HepG2 (cell line): ENCODE measurements around the gene ITPR1. TPM values are rescaled to one million over a fixed set of nuclear protein-coding genes. Genes with fewer than 3 reads are reported as not detected.

Source experiments
- ATAC-seq: fragments of 200-7000 bp; cut with Tn5 transposase; 3 replicates; pipeline ENCODE4 v1.9.1; 2020; ENCODE audit warnings: mild to moderate bottlenecking, moderate library complexity
- BruUV-seq: library from RNA; stranded (reverse); fragments of 400-500 nt; replicated peaks from 2 replicates; lab custom pipeline; 2021; lab: Mats Ljungman, UMichigan
- CTCF ChIA-PET: fragments of 300-600 bp; formaldehyde crosslinking; extraction: SDS; loops from one replicate; lab custom pipeline; 2021; ENCODE audit warnings: low total read pairs, inconsistent platforms, low intra/inter-chr PET ratio; lab: Yijun Ruan, JAX
- POLR2A ChIA-PET: fragments of 350-600 bp; sonication (Branson Sonifier 250); formaldehyde crosslinking; loops from one replicate; lab custom pipeline; 2020; ENCODE audit warnings: antibody characterized with exemption, inconsistent platforms; lab: Yijun Ruan, JAX
- DNase-seq: peaks from one replicate; pipeline ENCODE4 v3.0.0-alpha.2; 2015; ENCODE audit warnings: low spot score
- FAIRE-seq: peaks from 3 replicates; lab custom pipeline; 2011; peaks lifted over from hg19 to GRCh38; lab: Jason Lieb, UNC
- H2AFZ ChIP-seq: one replicate; pipeline ENCODE4 v1.6.1; 2011; ENCODE audit warnings: low read length, inconsistent platforms
- H3K27ac ChIP-seq: fragments of 300-600 bp; 3 replicates; pipeline ENCODE4 v1.8.0; 2011; ENCODE audit warnings: mixed run types, mild to moderate bottlenecking, mixed read lengths, low read length, inconsistent platforms; ENCODE audit not compliant: insufficient read depth; ENCODE audit errors: extremely low read length
- H3K27me3 ChIP-seq, 2 experiments: fragments of 200-600 bp in 1 of 2; 2 replicates in 1 of 2; 3 replicates in 1 of 2; pipeline versions ENCODE4 v1.6.0 to v1.8.0; 2011; ENCODE audit warnings: low read length in 2 of 2, mild to moderate bottlenecking in 2 of 2, moderate library complexity in 2 of 2, inconsistent platforms in 1 of 2; ENCODE audit not compliant: insufficient read depth in 2 of 2, control insufficient read depth in 1 of 2
- H3K36me3 ChIP-seq, 2 experiments: fragments of 200-600 bp in 1 of 2; replicated peaks in 1 of 2; 2 replicates in 1 of 2; 3 replicates in 1 of 2; pipeline versions ENCODE4 v1.5.1 to v1.8.0; 2011; ENCODE audit warnings: low read length in 2 of 2, inconsistent platforms in 1 of 2; ENCODE audit not compliant: insufficient read depth in 2 of 2, control insufficient read depth in 1 of 2
- H3K4me1 ChIP-seq: 2 replicates; pipeline ENCODE4 v1.5.1; 2012; ENCODE audit warnings: low read length, inconsistent platforms; ENCODE audit not compliant: insufficient read depth
- H3K4me2 ChIP-seq: 2 replicates; pipeline ENCODE4 v1.6.0; 2011; ENCODE audit warnings: low read depth, low read length, inconsistent platforms
- H3K4me3 ChIP-seq, 3 experiments: fragments of 200-600 bp in 1 of 3; sonication (generic), shearing (Covaris generic) in 1 of 3; replicated peaks in 1 of 3; 2 replicates each; pipeline ENCODE4 v1.5.1; 2011 to 2016; ENCODE audit warnings: low read length in 3 of 3, inconsistent platforms in 2 of 3, low read depth in 2 of 3, mild to moderate bottlenecking in 2 of 3, control low read depth in 1 of 3, mixed read lengths in 1 of 3; ENCODE audit not compliant: insufficient read depth in 1 of 3
- H3K79me2 ChIP-seq: one replicate; pipeline ENCODE4 v1.6.1; 2011; ENCODE audit warnings: low read length, inconsistent platforms; ENCODE audit not compliant: insufficient read depth
- H3K9ac ChIP-seq: 2 replicates; pipeline ENCODE4 v1.6.0; 2011; ENCODE audit warnings: mild to moderate bottlenecking, low read depth, low read length, inconsistent platforms; ENCODE audit not compliant: insufficient read depth
- H3K9me3 ChIP-seq: 2 replicates; pipeline ENCODE4 v1.5.1; 2012; ENCODE audit warnings: mild to moderate bottlenecking, low read length
- H4K20me1 ChIP-seq: 2 replicates; pipeline ENCODE4 v1.6.0; 2011; ENCODE audit warnings: inconsistent platforms, mild to moderate bottlenecking, low read length, moderate library complexity; ENCODE audit not compliant: insufficient read depth
- BRD4 ChIP-seq: sonication (generic); formaldehyde crosslinking; IDR thresholded peaks from 2 replicates; pipeline ENCODE4 v1.4.0; 2020; ENCODE audit warnings: missing genetic modification reagents
- CEBPG ChIP-seq: IDR thresholded peaks from 2 replicates; pipeline ENCODE4 v1.6.1; 2016
- HNF1B ChIP-seq: sonication (generic); formaldehyde crosslinking; IDR thresholded peaks from 2 replicates; pipeline ENCODE4 v1.5.1; 2020; ENCODE audit warnings: mild to moderate bottlenecking, moderate library complexity, missing genetic modification reagents
- PRMT3 ChIP-seq: sonication (generic); formaldehyde crosslinking; IDR thresholded peaks from 2 replicates; pipeline ENCODE4 v1.8.1; 2022; ENCODE audit warnings: low read depth, mild to moderate bottlenecking, moderate library complexity, missing genetic modification reagents, borderline replicate concordance
- SNAPC5 ChIP-seq: sonication (generic); formaldehyde crosslinking; IDR thresholded peaks from 2 replicates; pipeline ENCODE4 v1.8.1; 2023; ENCODE audit warnings: mild to moderate bottlenecking, missing genetic modification reagents, borderline replicate concordance
- TMF1 ChIP-seq: sonication (generic); formaldehyde crosslinking; IDR thresholded peaks from 2 replicates; pipeline ENCODE4 v1.8.1; 2022; ENCODE audit warnings: low read depth, missing genetic modification reagents
- ZBTB26 ChIP-seq: IDR thresholded peaks from 2 replicates; pipeline ENCODE4 v1.6.1; 2016; ENCODE audit warnings: missing compliant biosample characterization, missing genetic modification reagents, borderline replicate concordance
- ZNF251 ChIP-seq: sonication (generic); formaldehyde crosslinking; IDR thresholded peaks from 2 replicates; pipeline ENCODE4 v1.9.0; 2021; ENCODE audit warnings: mild to moderate bottlenecking, missing genetic modification reagents
- ZNF318 ChIP-seq: sonication (generic); formaldehyde crosslinking; IDR thresholded peaks from 2 replicates; pipeline ENCODE4 v1.4.0; 2020; ENCODE audit warnings: mild to moderate bottlenecking, missing genetic modification reagents
- ZNF841 ChIP-seq: sonication (generic); formaldehyde crosslinking; IDR thresholded peaks from 2 replicates; pipeline ENCODE4 v1.8.1; 2023; ENCODE audit warnings: missing genetic modification reagents, borderline replicate concordance
- ZSCAN21 ChIP-seq: sonication (generic); formaldehyde crosslinking; IDR thresholded peaks from 2 replicates; pipeline ENCODE4 v1.8.0; 2022; ENCODE audit warnings: mild to moderate bottlenecking, missing genetic modification reagents, moderate library complexity, borderline replicate concordance
- WGBS: methylation state at CpG from one replicate; pipeline ENCODE4 v1.1.6; 2017; ENCODE audit warnings: low lambda C conversion rate; 5-methylcytosine and 5-hydroxymethylcytosine counted together
- in situ Hi-C: cut with HindIII; loops from 2 replicates; pipeline ENCODE4 v1.10.0; 2017; ENCODE audit warnings: low pct_unique_long_range_greater_than_20kb; ENCODE audit not compliant: extremely low pct_ligation_motif_present
- intact Hi-C: fragments of 100-400 bp; cut with micrococcal nuclease; formaldehyde crosslinking; loops from one replicate; pipeline ENCODE4 v1.10.0; 2022; ENCODE audit not compliant: unreplicated experiment
- polyA plus RNA-seq, 8 experiments: library from polyadenylated mRNA; depleted of rRNA in 3 of 8; stranded (reverse) in 7 of 8; unstranded in 1 of 8; fragments of >200 nt; fragmentation: Illumina TruSeq in 4 of 8; extraction: Trizol in 4 of 8; gene quantifications; 2 replicates each; pipeline versions ENCODE4 v1.2.1 to v1.2.3, GENCODE V29; 2011 to 2016; ENCODE audit warnings: low read depth in 4 of 8, missing spikeins in 1 of 8, mixed read lengths in 1 of 8; ENCODE audit not compliant: insufficient read depth in 1 of 8
- total RNA-seq, 5 experiments: library from RNA; depleted of rRNA; stranded (reverse); fragments of >200 nt; fragmentation: Illumina TruSeq; extraction: Trizol; gene quantifications; 2 replicates each; pipeline ENCODE4 v1.2.3, GENCODE V29; 2016; ENCODE audit warnings: low read depth in 1 of 5
- TF ChIP-seq, protein P1 (sequence below): sonication (generic); formaldehyde crosslinking; IDR thresholded peaks from 2 replicates; pipeline ENCODE4 v1.4.0; 2020; ENCODE audit warnings: missing genetic modification reagents, mild to moderate bottlenecking, borderline replicate concordance

Gene ITPR1
- total and polyA plus RNA-seq, 2 of the 13 experiments (the other 11 are each of a cell fraction or from before 2014, with no cell fraction given) = 10.0 to 11.4 TPM

DNA sequence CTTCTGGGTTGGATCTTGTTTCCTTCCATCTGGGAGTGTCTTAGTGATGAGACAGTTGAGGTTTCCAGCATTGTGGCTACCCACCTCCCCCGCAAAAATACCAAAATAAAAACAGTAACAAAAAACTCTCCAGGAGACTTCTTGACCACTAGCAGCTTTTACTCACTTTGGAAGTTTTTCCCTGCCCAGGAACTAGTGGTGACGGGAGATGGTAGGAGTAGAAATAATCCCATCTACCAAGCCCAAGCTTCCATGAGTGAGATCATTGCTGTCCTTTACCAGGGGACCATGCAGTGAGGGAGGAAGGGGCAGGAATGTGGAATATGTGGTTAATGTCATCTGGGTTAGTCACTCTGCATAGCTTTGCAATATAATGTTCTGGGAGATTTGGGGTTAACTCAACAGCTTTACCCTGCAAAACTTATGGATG lies 187.7 kb downstream of the ITPR1 start:
- Histone ChIP-seq H4K20me1 (no peaks in the 10 kb centered on the region), H3K27me3 (no peaks in the 10 kb centered on the region), H3K4me1 (0 out of 2 replicates have a peak, but pooled peaks cover 7% of the 10 kb centered on the region), H3K9me3 (no peaks in the 10 kb centered on the region), H3K27ac (no peak overlapping the region), H2AFZ (no peak overlapping the region), H3K36me3 (peaks cover 9 to 19% of the 10 kb centered on the region in 2 experiments; a peak in 3 of 5 replicates), H3K4me3 (no peak overlapping the region), H3K9ac (no peak overlapping the region), H3K79me2 (no peaks in the 10 kb centered on the region), H3K4me2 (no peak overlapping the region)
- BruUV-seq = no TSS peak
- 93% methylated on average over 2 of the region's 2 CpGs for WGBS
- no peak for ATAC-seq
- in situ Hi-C loops = no loop called here
- DNase-seq = no peak
- CTCF ChIA-PET = no interaction called here
- FAIRE-seq = no peak
- intact Hi-C loops = no loop called here
- TF ChIP-seq ZNF318 (CRISPR knock-in tag) (no peak), PRMT3 (no peak), ZNF841 (no peak), CEBPG (CRISPR knock-in tag) (no peak), TMF1 (CRISPR knock-in tag) (no peak), SNAPC5 (CRISPR knock-in tag) (no peak), ZBTB26 (no peak), ZSCAN21 (CRISPR knock-in tag) (no peak), ZNF251 (CRISPR knock-in tag) (no peak), HNF1B (no peak), BRD4 (no peak)
- TF ChIP-seq, protein P1, sequence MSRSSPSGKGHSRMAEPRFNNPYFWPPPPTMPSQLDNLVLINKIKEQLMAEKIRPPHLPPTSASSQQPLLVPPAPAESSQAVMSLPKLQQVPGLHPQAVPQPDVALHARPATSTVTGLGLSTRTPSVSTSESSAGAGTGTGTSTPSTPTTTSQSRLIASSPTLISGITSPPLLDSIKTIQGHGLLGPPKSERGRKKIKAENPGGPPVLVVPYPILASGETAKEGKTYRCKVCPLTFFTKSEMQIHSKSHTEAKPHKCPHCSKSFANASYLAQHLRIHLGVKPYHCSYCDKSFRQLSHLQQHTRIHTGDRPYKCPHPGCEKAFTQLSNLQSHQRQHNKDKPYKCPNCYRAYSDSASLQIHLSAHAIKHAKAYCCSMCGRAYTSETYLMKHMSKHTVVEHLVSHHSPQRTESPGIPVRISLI (CRISPR knock-in tag) = no peak
- POLR2A ChIA-PET = no interaction called here
